Esophagus muscularis mucosa (tissue), 4 donors: Measurements from ENCODE around the gene CPEB1. TPM values are rescaled to one million over a fixed set of nuclear protein-coding genes. Genes with fewer than 3 reads are reported as not detected.

Source experiments
- DNase-seq: peaks from one replicate; pipeline ENCODE4 v3.0.0-alpha.2; 2017; ENCODE audit errors: extremely low spot score
- H3K27ac ChIP-seq, 4 donors: fragments of 200-600 bp; sonication (generic); replicated peaks in 1 of 4; 1 replicate in 3 of 4; 2 replicates in 1 of 4; pipeline ENCODE4 v1.5.1; 2016 to 2019; ENCODE audit warnings: mild to moderate bottlenecking in 1 of 4
- H3K27me3 ChIP-seq, 4 donors: fragments of 200-600 bp; sonication (generic); one replicate each; pipeline versions ENCODE4 v1.5.1 to v1.6.0; 2016 to 2019
- H3K36me3 ChIP-seq, 4 donors: fragments of 200-600 bp; sonication (generic); one replicate each; pipeline ENCODE4 v1.5.1; 2016 to 2019
- H3K4me1 ChIP-seq, 4 donors: fragments of 200-600 bp; sonication (generic); one replicate each; pipeline ENCODE4 v1.5.1; 2016 to 2019
- H3K4me3 ChIP-seq, 4 donors: fragments of 200-600 bp; sonication (generic); 1 replicate in 2 of 4; 2 replicates in 2 of 4; pipeline ENCODE4 v1.5.1; 2016 to 2019; ENCODE audit warnings: mild to moderate bottlenecking in 4 of 4, moderate library complexity in 1 of 4
- H3K9me3 ChIP-seq, 4 donors: fragments of 200-600 bp; sonication (generic); 1 replicate in 3 of 4; 2 replicates in 1 of 4; pipeline ENCODE4 v1.5.1; 2016 to 2019
- EP300 ChIP-seq: sonication (generic); formaldehyde crosslinking; IDR thresholded peaks from one replicate; pipeline ENCODE4 v1.6.1; 2017; ENCODE audit warnings: antibody characterized with exemption
- POLR2A ChIP-seq: fragments of 450-650 bp; IDR thresholded peaks from one replicate; pipeline ENCODE4 v1.6.1; 2017; ENCODE audit warnings: antibody characterized with exemption, moderate library complexity, mild to moderate bottlenecking, low read depth
- POLR2AphosphoS5 ChIP-seq, 2 donors: sonication (generic); formaldehyde crosslinking; IDR thresholded peaks; one replicate each; pipeline ENCODE4 v1.6.1; 2017; ENCODE audit warnings: antibody characterized with exemption in 2 of 2
- WGBS: methylation state at CpG from one replicate; pipeline ENCODE4 v1.1.5; 2018; 5-methylcytosine and 5-hydroxymethylcytosine counted together
- intact Hi-C: fragments of 100-400 bp; cut with DNase I; formaldehyde crosslinking; loops from one replicate; pipeline ENCODE4 v1.15.1; 2023
- total RNA-seq, 4 donors: library from RNA; depleted of rRNA; stranded (reverse); fragments of >200 nt; gene quantifications; one replicate each; pipeline versions ENCODE4 v1.1.0 to v1.2.1, GENCODE V29; 2016
- TF ChIP-seq, protein P1 (sequence below), 3 experiments: fragments of 200-600 bp in 2 of 3; fragments of 450-650 bp in 1 of 3; sonication (generic) in 2 of 3; IDR thresholded peaks; one replicate each; pipeline ENCODE4 v1.5.1; 2017 to 2019; ENCODE audit warnings: antibody characterized with exemption in 3 of 3, mild to moderate bottlenecking in 2 of 3, moderate library complexity in 1 of 3

The CPEB1 gene
- total RNA-seq, 4 donors from 2014 or later = 5.6 to 8.1 (median 5.9) TPM

DNA sequence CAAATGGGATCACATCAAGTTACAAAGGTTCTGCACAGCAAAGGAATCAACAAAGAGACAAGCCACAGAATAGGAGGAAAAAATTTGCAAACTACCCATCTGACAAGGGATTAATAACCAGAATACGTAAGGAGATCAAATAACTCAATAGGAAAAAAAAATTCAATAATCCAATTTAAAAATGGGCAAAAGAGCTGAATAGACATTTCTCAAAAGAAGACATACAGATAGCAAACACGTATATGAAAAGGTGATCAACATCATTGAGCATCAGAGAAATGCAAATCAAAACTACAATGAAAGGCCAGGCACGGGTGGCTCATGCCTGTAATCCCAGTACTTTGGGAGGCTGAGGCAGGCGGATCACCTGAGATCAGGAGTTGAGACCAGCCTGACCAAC is 23.5 kb upstream of the CPEB1 start:
- H3K9me3 ChIP-seq = no peaks in the 10 kb centered on the region
- TF ChIP-seq EP300 = no peak
- TF ChIP-seq, protein P1, sequence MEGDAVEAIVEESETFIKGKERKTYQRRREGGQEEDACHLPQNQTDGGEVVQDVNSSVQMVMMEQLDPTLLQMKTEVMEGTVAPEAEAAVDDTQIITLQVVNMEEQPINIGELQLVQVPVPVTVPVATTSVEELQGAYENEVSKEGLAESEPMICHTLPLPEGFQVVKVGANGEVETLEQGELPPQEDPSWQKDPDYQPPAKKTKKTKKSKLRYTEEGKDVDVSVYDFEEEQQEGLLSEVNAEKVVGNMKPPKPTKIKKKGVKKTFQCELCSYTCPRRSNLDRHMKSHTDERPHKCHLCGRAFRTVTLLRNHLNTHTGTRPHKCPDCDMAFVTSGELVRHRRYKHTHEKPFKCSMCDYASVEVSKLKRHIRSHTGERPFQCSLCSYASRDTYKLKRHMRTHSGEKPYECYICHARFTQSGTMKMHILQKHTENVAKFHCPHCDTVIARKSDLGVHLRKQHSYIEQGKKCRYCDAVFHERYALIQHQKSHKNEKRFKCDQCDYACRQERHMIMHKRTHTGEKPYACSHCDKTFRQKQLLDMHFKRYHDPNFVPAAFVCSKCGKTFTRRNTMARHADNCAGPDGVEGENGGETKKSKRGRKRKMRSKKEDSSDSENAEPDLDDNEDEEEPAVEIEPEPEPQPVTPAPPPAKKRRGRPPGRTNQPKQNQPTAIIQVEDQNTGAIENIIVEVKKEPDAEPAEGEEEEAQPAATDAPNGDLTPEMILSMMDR (IDR thresholded peaks at IDR 0.05) = no peak
- no peak for TF ChIP-seq POLR2AphosphoS5 (IDR thresholded peaks at IDR 0.05)
- no peak for TF ChIP-seq POLR2A
- H3K4me1 ChIP-seq = no peaks in the 10 kb centered on the region
- no peak for DNase-seq
- H3K27ac ChIP-seq = no peak overlapping the region
- H3K4me3 ChIP-seq = no peak overlapping the region
- 88% methylated on average over 4 of the region's 4 CpGs for WGBS
- intact Hi-C loops = no loop called here
- H3K36me3 ChIP-seq = no peaks in the 10 kb centered on the region
- H3K27me3 ChIP-seq = no peaks in the 10 kb centered on the region

DNA sequence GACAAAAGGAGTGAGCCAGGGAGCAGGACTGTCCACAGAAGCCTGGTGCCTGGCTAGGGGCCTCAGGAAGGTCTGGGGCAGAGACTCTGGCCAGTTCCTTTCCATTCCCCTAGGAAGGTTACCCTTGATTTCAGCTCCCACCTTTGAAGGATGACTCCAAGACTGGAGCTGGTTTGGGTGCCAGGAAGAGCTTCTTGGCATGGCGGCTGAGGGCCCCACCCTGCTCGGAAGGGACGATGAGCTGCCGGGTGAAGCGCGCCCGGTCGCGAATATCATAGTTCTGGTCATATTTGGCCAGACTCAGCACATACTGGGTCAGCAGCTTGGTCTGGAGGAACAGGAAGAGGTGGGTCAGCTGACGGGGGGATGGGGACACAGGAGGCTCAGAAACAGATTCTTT is 19.4 kb upstream of the CPEB1 start:
- TF ChIP-seq POLR2A (no peak), EP300 (no peak), POLR2AphosphoS5 (IDR thresholded peaks at IDR 0.05) (no peak)
- TF ChIP-seq, protein P1 (IDR thresholded peaks at IDR 0.05) = no peak
- Histone ChIP-seq H3K4me3 (no peak overlapping the region), H3K36me3 (no peaks in the 10 kb centered on the region), H3K27ac (no peak overlapping the region), H3K4me1 (no peaks in the 10 kb centered on the region), H3K9me3 (no peaks in the 10 kb centered on the region), H3K27me3 (peaks cover 0 to 18% (median 0%) of the 10 kb centered on the region in 4 donors)
- WGBS = 86% methylated on average over 10 of the region's 10 CpGs
- no peak for DNase-seq
- intact Hi-C loops = no loop called here

DNA sequence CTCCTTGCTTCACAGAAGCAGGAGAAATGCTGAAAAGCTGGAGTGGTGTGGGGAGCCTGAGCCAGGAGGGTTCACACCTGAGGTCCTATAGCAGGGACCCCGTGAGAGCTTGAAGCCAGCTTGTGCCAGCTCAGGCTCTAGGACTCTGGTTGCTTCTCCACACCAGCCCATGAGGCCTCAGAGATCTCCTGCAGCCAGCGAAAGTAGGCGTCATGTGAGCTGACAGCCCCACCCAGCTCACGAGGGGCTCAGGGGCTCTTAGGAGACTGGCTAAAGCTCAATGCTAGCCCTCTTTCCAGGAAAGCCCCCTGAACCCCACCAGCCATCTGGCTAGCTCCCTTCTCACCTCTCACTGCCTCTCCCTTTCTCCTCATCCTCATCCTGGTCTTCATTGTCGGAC is 16.9 kb upstream of the CPEB1 start:
- no peaks in the 10 kb centered on the region for H3K36me3 ChIP-seq
- TF ChIP-seq POLR2AphosphoS5 (IDR thresholded peaks at IDR 0.05) (no peak), EP300 (no peak), POLR2A (no peak)
- TF ChIP-seq, protein P1 (IDR thresholded peaks at IDR 0.05) = no peak
- H3K27ac ChIP-seq = no peak overlapping the region
- no peaks in the 10 kb centered on the region for H3K9me3 ChIP-seq
- no peaks in the 10 kb centered on the region for H3K4me1 ChIP-seq
- no peak overlapping the region for H3K4me3 ChIP-seq
- peaks cover 0 to 18% (median 0%) of the 10 kb centered on the region in 4 donors for H3K27me3 ChIP-seq
- intact Hi-C loops = no loop called here
- 91% methylated on average over 5 of the region's 5 CpGs for WGBS
- DNase-seq = no peak

DNA sequence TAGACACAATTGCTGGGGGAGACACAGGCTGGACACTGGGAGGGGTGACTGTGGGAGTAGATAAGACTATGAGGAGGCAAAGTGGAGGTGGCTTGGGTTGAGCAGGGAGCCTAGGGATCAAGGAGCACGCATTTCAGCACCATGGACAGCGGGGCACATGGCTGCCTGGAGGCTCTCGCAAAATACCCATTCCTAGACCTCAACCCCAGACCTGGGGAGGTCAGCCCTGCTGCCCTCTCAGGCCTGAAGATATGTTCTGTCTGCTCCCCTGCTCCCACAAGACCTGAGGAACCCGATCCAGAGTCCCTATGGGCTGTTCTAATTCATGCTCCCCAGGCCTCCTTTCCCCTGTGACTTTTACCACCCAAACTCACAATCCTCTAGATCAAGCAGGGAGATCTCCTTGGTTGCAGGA is 16.0 kb upstream of the CPEB1 start:
- no peaks in the 10 kb centered on the region for H3K9me3 ChIP-seq
- TF ChIP-seq POLR2A = no peak
- no peaks in the 10 kb centered on the region for H3K36me3 ChIP-seq
- peaks cover 0 to 18% (median 0%) of the 10 kb centered on the region in 4 donors for H3K27me3 ChIP-seq
- intact Hi-C loops = no loop called here
- DNase-seq = no peak
- no peaks in the 10 kb centered on the region for H3K4me1 ChIP-seq
- WGBS = 10% methylated on average over 4 of the region's 4 CpGs
- no peak overlapping the region for H3K27ac ChIP-seq
- no peak overlapping the region for H3K4me3 ChIP-seq

- intact Hi-C loops = no loop called here
Measured at GRCh38 chr15:82662641-82663040, 15.5 kb upstream of the CPEB1 start.

More at GRCh38 chr15:82662641-82663040, 15.5 kb upstream of the CPEB1 start:
- DNase-seq = no peak
- no peaks in the 10 kb centered on the region for H3K36me3 ChIP-seq
- no peaks in the 10 kb centered on the region for H3K4me1 ChIP-seq
- 88% methylated on average over 6 of the region's 9 CpGs for WGBS
- H3K27me3 ChIP-seq = peaks cover 0 to 18% (median 0%) of the 10 kb centered on the region in 4 donors
- H3K4me3 ChIP-seq = no peak overlapping the region
- H3K27ac ChIP-seq = no peak overlapping the region
- TF ChIP-seq POLR2A (no peak), EP300 (no peak), POLR2AphosphoS5 (IDR thresholded peaks at IDR 0.05) (no peak)
- TF ChIP-seq, protein P1 (IDR thresholded peaks at IDR 0.05) = no peak
- H3K9me3 ChIP-seq = no peaks in the 10 kb centered on the region
